GM19455 (cell line): ENCODE data around the gene USP20.

ENCODE experiments used
- ATAC-seq: cut with Tn5 transposase; IDR thresholded peaks from one replicate; pipeline ENCODE4 v1.9.1; 2021; ENCODE audit not compliant: unreplicated experiment

USP20 gene

GRCh38 chr9:129910628-129911567, 75.6 kb downstream of the USP20 start:
- no peak for ATAC-seq

- ATAC-seq, result no peak
Observed at GRCh38 chr9:129914051-129914450, 78.8 kb downstream of the USP20 start.

GRCh38 chr9:129916707-129917106, 81.4 kb downstream of the USP20 start:
- ATAC-seq, result no peak

- ATAC-seq, result no peak
Observed at GRCh38 chr9:129918296-129918950, 83.2 kb downstream of the USP20 start.

- ATAC-seq, result no peak
Observed at GRCh38 chr9:129919277-129919676, 84.0 kb downstream of the USP20 start.

- no peak for ATAC-seq
Observed at GRCh38 chr9:129919841-129920240, 84.6 kb downstream of the USP20 start.

- no peak for ATAC-seq
Observed at GRCh38 chr9:129921905-129922304, 86.6 kb downstream of the USP20 start.

- ATAC-seq, result no peak
Observed at GRCh38 chr9:129923589-129923988, 88.3 kb downstream of the USP20 start.

GRCh38 chr9:129929496-129930125, 94.4 kb downstream of the USP20 start:
- ATAC-seq, result no peak

- no peak for ATAC-seq
Observed at GRCh38 chr9:129930743-129931142, 95.5 kb downstream of the USP20 start.
